8988T (cell line): Measurements from ENCODE around the gene NTM.
"Not testable (repeated sequence)": the region's sequence is repeated elsewhere in the genome, so short reads cannot be mapped to it uniquely, and the experiment has no call there.

Experiments used
- DNase-seq: peaks from one replicate; pipeline ENCODE4 v3.0.0; 2011

NTM gene

GRCh38 chr11:132314911-132315455 is 944.6 kb downstream of the NTM start:
- DNase-seq: no peak

- DNase-seq: no peak
These were observed 945.3 kb downstream of the NTM start for GRCh38 chr11:132315696-132316095.

- no peak for DNase-seq
These were observed 948.2 kb downstream of the NTM start for GRCh38 chr11:132318421-132319157.

- DNase-seq: not testable (repeated sequence)
These were observed 949.0 kb downstream of the NTM start for GRCh38 chr11:132319419-132319818.

GRCh38 chr11:132330515-132330914 is 960.1 kb downstream of the NTM start:
- DNase-seq: no peak

GRCh38 chr11:132332521-132332920 is 962.1 kb downstream of the NTM start:
- no peak for DNase-seq

- no peak for DNase-seq
These were observed 964.4 kb downstream of the NTM start for GRCh38 chr11:132334769-132335280.

- no peak for DNase-seq
These were observed 964.9 kb downstream of the NTM start for GRCh38 chr11:132335311-132335710.

- DNase-seq: no peak
These were observed 966.5 kb downstream of the NTM start for GRCh38 chr11:132336781-132337535.

GRCh38 chr11:132337819-132338416 is 967.5 kb downstream of the NTM start:
- DNase-seq: no peak

- no peak for DNase-seq
These were observed 972.0 kb downstream of the NTM start for GRCh38 chr11:132342408-132342807.

GRCh38 chr11:132343445-132344175 is 973.2 kb downstream of the NTM start:
- DNase-seq: no peak

GRCh38 chr11:132346558-132347148 is 976.2 kb downstream of the NTM start:
- no peak for DNase-seq

- DNase-seq: no peak
These were observed 977.0 kb downstream of the NTM start for GRCh38 chr11:132347156-132348090.

GRCh38 chr11:132349811-132350733 is 979.7 kb downstream of the NTM start:
- DNase-seq: no peak

- no peak for DNase-seq
These were observed 980.6 kb downstream of the NTM start for GRCh38 chr11:132351050-132351449.

GRCh38 chr11:132352497-132352896 is 982.1 kb downstream of the NTM start:
- DNase-seq: no peak

GRCh38 chr11:132353255-132353654 is 982.8 kb downstream of the NTM start:
- no peak for DNase-seq

- DNase-seq: no peak
These were observed 987.6 kb downstream of the NTM start for GRCh38 chr11:132357811-132358572.
